ENCODE measurements around the gene MMRN2. TPM values are rescaled to one million over a fixed set of nuclear protein-coding genes. Genes with fewer than 3 reads are reported as not detected.
"Not testable (repeated sequence)": the region's sequence is repeated elsewhere in the genome, so short reads cannot be mapped to it uniquely, and the experiment has no call there.

The MMRN2 gene
- total RNA-seq, 1 experiment from 2014 or later, result 1.4 TPM

DNA sequence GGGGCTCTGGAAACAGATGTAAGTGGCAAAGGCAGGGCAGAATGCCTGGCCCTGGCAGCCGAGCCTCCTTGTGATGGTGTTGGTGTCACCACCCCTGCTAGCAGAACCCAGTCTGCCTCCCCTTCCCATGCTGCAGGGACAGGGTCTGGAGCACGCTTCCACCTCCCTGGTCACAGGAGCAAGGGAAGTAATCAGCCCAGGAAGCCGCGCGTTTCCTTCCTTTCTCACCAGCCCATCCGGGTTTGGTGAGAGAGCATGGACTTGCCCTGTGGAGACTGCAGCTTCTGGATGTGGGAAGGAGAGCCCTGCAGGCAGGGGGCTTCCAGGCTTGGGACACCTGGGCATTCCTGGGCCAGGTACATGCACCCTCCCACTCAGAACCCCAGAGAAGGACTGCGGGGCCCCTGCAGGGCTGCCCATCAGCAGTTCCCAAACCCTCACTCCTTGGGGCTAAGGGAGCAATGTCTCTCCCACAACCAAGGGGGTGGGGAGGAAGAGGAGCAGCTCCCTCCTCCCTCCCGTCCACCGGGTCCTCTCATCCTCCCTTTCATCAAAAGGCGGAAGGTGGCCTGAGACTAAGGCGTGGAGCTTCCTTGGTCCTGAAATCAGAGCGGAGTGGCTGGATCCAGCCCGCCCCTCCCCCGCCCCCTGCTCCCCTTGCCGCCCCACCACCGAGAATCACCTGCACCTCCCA, 1.8 kb downstream of the MMRN2 start:
- no TSS peak for BruUV-seq (replicated peaks)
- ChIA-PET CTCF (interaction anchor here (0.5 to 1.0 kb wide), 2 partner anchors 17 to 193 kb away, joined by 3 to 4 read pairs; no protein-coding TSS in a partner anchor), POLR2A (interaction anchor here (0.8 kb wide), 1 partner anchor 11 kb away, joined by 3 read pairs; no protein-coding TSS in a partner anchor)
- no peak overlapping the region for H3K27ac Mint-ChIP-seq (ENCODE audit: low read depth, unreplicated experiment)
- H3K27me3 Mint-ChIP-seq (ENCODE audit: insufficient read depth, unreplicated experiment), result no peaks in the 10 kb centered on the region
- no peak overlapping the region for H3K4me3 Mint-ChIP-seq (ENCODE audit: unreplicated experiment)
- DNase-seq (ENCODE audit: unreplicated experiment), result no peak
- peaks cover 12% of the 10 kb centered on the region for H3K4me1 Mint-ChIP-seq (ENCODE audit: insufficient read depth, unreplicated experiment)
- TF ChIP-seq, protein P1, sequence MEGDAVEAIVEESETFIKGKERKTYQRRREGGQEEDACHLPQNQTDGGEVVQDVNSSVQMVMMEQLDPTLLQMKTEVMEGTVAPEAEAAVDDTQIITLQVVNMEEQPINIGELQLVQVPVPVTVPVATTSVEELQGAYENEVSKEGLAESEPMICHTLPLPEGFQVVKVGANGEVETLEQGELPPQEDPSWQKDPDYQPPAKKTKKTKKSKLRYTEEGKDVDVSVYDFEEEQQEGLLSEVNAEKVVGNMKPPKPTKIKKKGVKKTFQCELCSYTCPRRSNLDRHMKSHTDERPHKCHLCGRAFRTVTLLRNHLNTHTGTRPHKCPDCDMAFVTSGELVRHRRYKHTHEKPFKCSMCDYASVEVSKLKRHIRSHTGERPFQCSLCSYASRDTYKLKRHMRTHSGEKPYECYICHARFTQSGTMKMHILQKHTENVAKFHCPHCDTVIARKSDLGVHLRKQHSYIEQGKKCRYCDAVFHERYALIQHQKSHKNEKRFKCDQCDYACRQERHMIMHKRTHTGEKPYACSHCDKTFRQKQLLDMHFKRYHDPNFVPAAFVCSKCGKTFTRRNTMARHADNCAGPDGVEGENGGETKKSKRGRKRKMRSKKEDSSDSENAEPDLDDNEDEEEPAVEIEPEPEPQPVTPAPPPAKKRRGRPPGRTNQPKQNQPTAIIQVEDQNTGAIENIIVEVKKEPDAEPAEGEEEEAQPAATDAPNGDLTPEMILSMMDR (IDR thresholded peaks at IDR 0.05; ENCODE audit: unreplicated experiment), result no peak
- peaks cover 10% of the 10 kb centered on the region for H3K9me3 Mint-ChIP-seq (ENCODE audit: unreplicated experiment)
- no peaks in the 10 kb centered on the region for H3K36me3 Mint-ChIP-seq (ENCODE audit: insufficient read depth, unreplicated experiment)
- intact Hi-C loops (cut with micrococcal nuclease), result no loop called here

DNA sequence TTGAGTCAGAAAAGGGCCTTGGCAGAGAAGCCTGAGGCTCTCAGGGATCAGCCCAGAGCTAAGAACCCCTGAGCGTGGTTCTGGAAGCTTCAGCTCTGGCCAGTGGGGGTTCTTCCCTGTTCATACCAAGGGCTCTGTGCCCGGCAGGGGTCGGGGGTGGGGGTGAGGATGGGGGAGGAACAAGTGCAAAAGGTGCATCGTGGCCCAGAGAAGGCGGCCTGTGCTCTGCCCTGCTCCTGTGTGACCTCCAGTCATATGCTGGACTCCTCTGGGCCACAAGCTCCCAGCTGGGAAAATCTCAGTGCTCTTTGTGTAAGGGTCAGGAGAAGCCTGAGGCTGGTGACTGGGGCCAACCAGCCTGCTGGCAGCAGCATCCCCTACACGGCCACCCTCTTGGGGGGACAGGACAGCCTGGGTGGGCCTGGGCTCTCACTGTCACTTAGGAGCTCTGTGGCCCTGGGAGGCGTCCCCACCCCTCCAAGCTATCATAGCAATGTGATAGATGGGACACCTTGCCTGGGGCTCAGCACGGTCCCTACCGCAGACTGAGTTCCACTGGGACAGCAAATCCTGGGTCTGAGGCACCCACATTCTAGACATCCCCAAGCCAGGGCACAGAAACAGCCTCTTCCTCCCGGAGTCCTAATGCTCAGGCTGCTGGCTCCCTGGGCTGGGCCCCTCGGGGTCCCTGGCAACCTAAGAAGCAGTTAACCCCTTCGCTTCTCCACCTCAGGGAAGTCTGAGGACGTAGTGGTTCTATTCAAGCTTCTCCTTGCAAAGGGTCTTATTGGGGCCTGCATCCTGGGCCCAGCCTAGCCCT, 2.5 kb downstream of the MMRN2 start:
- H3K4me1 Mint-ChIP-seq (ENCODE audit: insufficient read depth, unreplicated experiment), result peaks cover 12% of the 10 kb centered on the region
- no peak overlapping the region for H3K4me3 Mint-ChIP-seq (ENCODE audit: unreplicated experiment)
- intact Hi-C loops (cut with micrococcal nuclease), result no loop called here
- DNase-seq (ENCODE audit: unreplicated experiment), result no peak
- no peaks in the 10 kb centered on the region for H3K27me3 Mint-ChIP-seq (ENCODE audit: insufficient read depth, unreplicated experiment)
- ChIA-PET POLR2A (no interaction called here), CTCF (interaction anchor here (0.6 to 1.2 kb wide), 2 partner anchors 15 to 1122 kb away, joined by 3 read pairs; no protein-coding TSS in a partner anchor)
- no peaks in the 10 kb centered on the region for H3K36me3 Mint-ChIP-seq (ENCODE audit: insufficient read depth, unreplicated experiment)
- H3K9me3 Mint-ChIP-seq (ENCODE audit: unreplicated experiment), result peaks cover 10% of the 10 kb centered on the region
- TF ChIP-seq, protein P1 (IDR thresholded peaks at IDR 0.05; ENCODE audit: unreplicated experiment), result no peak
- no TSS peak for BruUV-seq (replicated peaks)
- H3K27ac Mint-ChIP-seq (ENCODE audit: low read depth, unreplicated experiment), result no peak overlapping the region

DNA sequence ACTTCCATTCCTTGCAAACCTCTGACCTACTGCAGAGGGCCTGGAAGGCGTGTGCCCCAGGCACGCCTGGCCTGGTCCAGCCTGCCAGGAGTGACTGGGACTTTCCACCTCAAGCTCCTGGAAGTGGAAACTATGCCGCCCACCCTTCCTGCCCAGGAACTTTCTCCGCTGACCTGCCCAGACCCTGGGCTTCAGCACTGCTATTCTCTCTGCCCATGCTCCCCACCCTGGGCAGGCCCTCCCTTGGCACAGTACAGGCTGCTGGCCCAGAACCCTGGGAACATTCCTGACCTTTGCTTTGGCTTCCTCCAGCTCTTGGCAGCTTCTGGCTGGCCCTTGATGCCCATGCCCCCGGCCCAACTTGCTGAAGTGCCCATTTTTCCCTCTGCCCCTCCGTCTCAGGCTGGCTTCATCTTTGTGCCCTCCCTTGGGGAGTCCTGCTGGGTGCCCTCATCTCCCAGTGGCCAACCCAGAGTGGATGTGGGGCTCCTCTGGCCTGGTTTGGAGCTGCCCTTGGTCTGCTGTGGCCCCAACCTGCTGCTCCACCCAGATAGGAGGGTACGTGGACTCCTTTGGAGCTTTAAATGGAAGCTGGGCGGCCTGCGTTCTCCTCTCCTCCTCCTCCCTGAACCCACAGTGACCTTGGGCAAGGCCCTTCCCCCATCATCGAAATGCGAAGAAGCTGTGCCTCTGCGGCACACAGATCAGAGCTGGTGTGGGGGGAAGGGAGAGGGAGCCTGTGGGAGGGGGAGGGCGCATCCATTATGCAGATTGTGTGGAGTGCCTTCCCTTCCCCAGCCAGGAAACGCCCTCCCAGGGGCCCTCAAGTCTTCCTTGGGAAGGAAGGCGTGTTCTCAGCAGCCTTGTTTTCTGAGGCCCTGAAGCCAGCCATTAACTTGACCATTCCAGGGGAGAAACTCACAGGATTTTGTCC, 3.4 kb downstream of the MMRN2 start:
- H3K27ac Mint-ChIP-seq (ENCODE audit: low read depth, unreplicated experiment), result no peak overlapping the region
- H3K27me3 Mint-ChIP-seq (ENCODE audit: insufficient read depth, unreplicated experiment), result no peaks in the 10 kb centered on the region
- peaks cover 6% of the 10 kb centered on the region for H3K4me1 Mint-ChIP-seq (ENCODE audit: insufficient read depth, unreplicated experiment)
- H3K4me3 Mint-ChIP-seq (ENCODE audit: unreplicated experiment), result no peak overlapping the region
- H3K36me3 Mint-ChIP-seq (ENCODE audit: insufficient read depth, unreplicated experiment), result no peaks in the 10 kb centered on the region
- DNase-seq (ENCODE audit: unreplicated experiment), result no peak
- CTCF ChIA-PET, result interaction anchor here (1.2 kb wide), 1 partner anchor 14 kb away, joined by 3 read pairs; no protein-coding TSS in a partner anchor
- H3K9me3 Mint-ChIP-seq (ENCODE audit: unreplicated experiment), result peaks cover 10% of the 10 kb centered on the region
- intact Hi-C loops (cut with micrococcal nuclease), result no loop called here
- TF ChIP-seq, protein P1 (IDR thresholded peaks at IDR 0.05; ENCODE audit: unreplicated experiment), result no peak
- POLR2A ChIA-PET, result interaction anchor here (1.0 kb wide), 1 partner anchor 15 kb away, joined by 4 read pairs; no protein-coding TSS in a partner anchor
- BruUV-seq (replicated peaks), result no TSS peak

DNA sequence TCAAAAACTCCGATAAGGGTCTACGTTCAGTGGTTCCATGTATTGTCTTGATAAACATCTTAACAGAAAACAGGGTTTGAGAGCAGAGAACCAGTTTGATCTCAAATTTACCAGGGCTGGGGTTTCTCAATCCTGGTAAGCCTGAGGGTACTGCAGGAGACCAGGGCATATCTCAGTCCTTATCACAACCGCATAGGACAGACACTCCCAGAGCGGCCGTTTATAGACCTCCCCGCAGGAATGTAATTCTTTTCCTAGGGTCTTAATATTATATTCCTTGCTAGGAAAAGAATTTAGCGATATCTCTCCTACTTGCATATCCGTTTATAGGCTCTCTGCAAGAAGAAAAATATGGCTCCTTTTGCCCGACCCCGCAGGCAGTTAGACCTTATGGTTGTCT, 4.7 kb downstream of the MMRN2 start:
- CTCF ChIA-PET, result interaction anchor here (0.7 to 1.3 kb wide), 3 partner anchors 13 to 16 kb away, joined by 3 to 5 read pairs (median 4); partner anchors contain the start of gene ADIRF
- H3K27ac Mint-ChIP-seq (ENCODE audit: low read depth, unreplicated experiment); H3K4me3 Mint-ChIP-seq (ENCODE audit: unreplicated experiment); H3K4me1 Mint-ChIP-seq (ENCODE audit: insufficient read depth, unreplicated experiment); DNase-seq (ENCODE audit: unreplicated experiment); intact Hi-C loops (cut with micrococcal nuclease); H3K27me3 Mint-ChIP-seq (ENCODE audit: insufficient read depth, unreplicated experiment); BruUV-seq (replicated peaks); H3K36me3 Mint-ChIP-seq (ENCODE audit: insufficient read depth, unreplicated experiment): not testable (repeated sequence)
- H3K9me3 Mint-ChIP-seq (ENCODE audit: unreplicated experiment), result peaks cover 10% of the 10 kb centered on the region
- POLR2A ChIA-PET, result interaction anchor here (0.6 to 1.2 kb wide), 3 partner anchors 16 to 123 kb away, joined by 3 to 4 read pairs (median 3); no protein-coding TSS in a partner anchor

All from MCF 10A (cell line).